Ovary (tissue), 9 donors: Measurements from ENCODE around the gene CPT1C. TPM values are rescaled to one million over a fixed set of nuclear protein-coding genes. Genes with fewer than 3 reads are reported as not detected.

ENCODE experiments used
- DNase-seq, 5 donors: peaks; one replicate each; pipeline ENCODE4 v3.0.0-alpha.2; 2019 to 2020
- H3K27ac ChIP-seq, 2 donors: fragments of 200-600 bp; one replicate each; pipeline versions ENCODE4 v1.5.1 to v1.8.0; 2019 to 2022
- H3K27me3 ChIP-seq: fragments of 200-600 bp; one replicate; pipeline ENCODE4 v1.8.0; 2022
- H3K36me3 ChIP-seq: fragments of 200-600 bp; sonication (generic); one replicate; pipeline ENCODE4 v1.5.1; 2019
- H3K4me1 ChIP-seq: one replicate; pipeline ENCODE4 v1.8.1; 2013; ENCODE audit warnings: mild to moderate bottlenecking, moderate library complexity; ENCODE audit not compliant: insufficient read depth
- H3K4me3 ChIP-seq: fragments of 200-600 bp; sonication (generic); one replicate; pipeline ENCODE4 v1.5.1; 2017
- H3K9me3 ChIP-seq, 2 donors: fragments of 200-600 bp in 1 of 2; sonication (generic) in 1 of 2; one replicate each; pipeline versions ENCODE4 v1.5.1 to v1.8.1; 2013 to 2019; ENCODE audit warnings: mild to moderate bottlenecking in 1 of 2, moderate library complexity in 1 of 2
- CTCF ChIP-seq, 3 donors: fragments of 450-650 bp in 2 of 3; fragments of 200-600 bp in 1 of 3; IDR thresholded peaks; one replicate each; pipeline versions ENCODE4 v1.5.1 to v1.8.0; 2016 to 2022; ENCODE audit warnings: antibody characterized with exemption in 3 of 3, mild to moderate bottlenecking in 1 of 3
- EP300 ChIP-seq: sonication (generic); formaldehyde crosslinking; IDR thresholded peaks from one replicate; pipeline ENCODE4 v1.6.1; 2017; ENCODE audit warnings: antibody characterized with exemption
- POLR2A ChIP-seq: fragments of 450-650 bp; IDR thresholded peaks from one replicate; pipeline ENCODE4 v1.6.1; 2017; ENCODE audit warnings: antibody characterized with exemption, mild to moderate bottlenecking, moderate library complexity
- WGBS, 3 donors: extraction: QIAGEN DNeasy Blood & Tissue Kit in 1 of 3; methylation state at CpG; one replicate each; pipeline versions ENCODE4 v1.1.5 to v1.1.7; 2013 to 2017; 5-methylcytosine and 5-hydroxymethylcytosine counted together
- intact Hi-C, 4 donors: fragments of 100-400 bp; cut with DNase I; formaldehyde crosslinking; loops; one replicate each; pipeline versions ENCODE4 v1.11.0 to v1.15.1; 2022 to 2023
- polyA plus RNA-seq, 2 donors: library from polyadenylated mRNA; stranded (reverse); fragments of 200-250 nt in 1 of 2; fragments of 350-450 nt in 1 of 2; fragmentation: Illumina TruSeq in 1 of 2; extraction: RNeasy Lipid Tissue Mini Kit (QIAGEN cat#74804) in 1 of 2; gene quantifications; one replicate each; pipeline ENCODE4 v1.2.3, GENCODE V29; 2013 to 2014
- total RNA-seq, 7 donors: library from RNA; depleted of rRNA in 2 of 7; stranded (reverse); fragments of >200 nt in 2 of 7; fragmentation: NEBNext Ultra II Directional in 3 of 7; extraction: Animal tissue kit (Norgen Biotek cat#: 25700) in 3 of 7; gene quantifications; one replicate each; pipeline versions ENCODE4 v1.1.0 to v1.2.4, GENCODE V29; 2016 to 2023
- donor health status: DM: no; HTN: no; CAD: no; lungs with moderate emphysema.
- donor health status: DM: no; HTN: no; CAD: no.
- donor health status: Bipolar disorder and iron deficiency.
- donor health status: DM: yes; HTN: yes; CAD: no.
- donor health status: DM: no; HTN: no; CAD: no.
- donor health status: DM: yes; HTN: yes; CAD: no.

CPT1C gene
- total and polyA plus RNA-seq, 9 donors: 4.6 to 25.8 (median 12.9) TPM

- Histone ChIP-seq H3K27ac (no peak overlapping the region), H3K27me3 (no peaks in the 10 kb centered on the region), H3K9me3 (no peaks in the 10 kb centered on the region), H3K36me3 (no peaks in the 10 kb centered on the region), H3K4me1 (no peaks in the 10 kb centered on the region), H3K4me3 (peak overlapping the region; percentile 39)
- TF ChIP-seq POLR2A (no peak), CTCF (IDR thresholded peaks at IDR 0.05) (no peak), EP300 (no peak)
- peak; percentile 62 to 81 (median 70) for DNase-seq
- intact Hi-C loops: loop anchor here in 1 of 4 donors (2.0 kb wide), 1 partner anchor 65 kb away; no protein-coding TSS in a partner anchor
- WGBS, 3 donors: 4 to 5% (median 5%) methylated on average over 36 to 39 of the region's 39 CpGs
These were observed 579 bp downstream of the CPT1C start for GRCh38 chr19:49691243-49692146.

- no peaks in the 10 kb centered on the region for H3K27me3 ChIP-seq
- no peak overlapping the region for H3K27ac ChIP-seq
- no peaks in the 10 kb centered on the region for H3K9me3 ChIP-seq
- WGBS, 3 donors: 51 to 69% (median 65%) methylated on average over 15 to 16 of the region's 16 CpGs
- H3K4me3 ChIP-seq: peak overlapping the region; percentile 39
- no peaks in the 10 kb centered on the region for H3K36me3 ChIP-seq
- intact Hi-C loops: no loop called here
- TF ChIP-seq CTCF (IDR thresholded peaks at IDR 0.05): no peak
- no peaks in the 10 kb centered on the region for H3K4me1 ChIP-seq
- DNase-seq: peak in 1 of 5 donors; percentile 42
These were observed 1.2 kb downstream of the CPT1C start for GRCh38 chr19:49692147-49692506.

GRCh38 chr19:49696115-49696514 is 5.2 kb downstream of the CPT1C start:
- DNase-seq: no peak
- intact Hi-C loops: no loop called here
- H3K4me3 ChIP-seq: no peak overlapping the region
- WGBS, 3 donors: 72 to 82% (median 79%) methylated on average over 6 of the region's 6 CpGs
- no peaks in the 10 kb centered on the region for H3K27me3 ChIP-seq
- H3K9me3 ChIP-seq: no peaks in the 10 kb centered on the region
- no peak for TF ChIP-seq EP300
- TF ChIP-seq POLR2A: no peak
- no peak for TF ChIP-seq CTCF (IDR thresholded peaks at IDR 0.05)
- no peaks in the 10 kb centered on the region for H3K36me3 ChIP-seq
- no peak overlapping the region for H3K27ac ChIP-seq
- no peaks in the 10 kb centered on the region for H3K4me1 ChIP-seq

GRCh38 chr19:49696865-49697264 is 5.9 kb downstream of the CPT1C start:
- intact Hi-C loops: no loop called here
- Histone ChIP-seq H3K4me1 (no peaks in the 10 kb centered on the region), H3K9me3 (no peaks in the 10 kb centered on the region), H3K27me3 (no peaks in the 10 kb centered on the region), H3K36me3 (no peaks in the 10 kb centered on the region), H3K27ac (no peak overlapping the region), H3K4me3 (no peak overlapping the region)
- TF ChIP-seq EP300 (no peak), POLR2A (no peak)
- 87 to 91% (median 90%) methylated on average over 7 of the region's 7 CpGs for WGBS, 3 donors
- DNase-seq: no peak

GRCh38 chr19:49699364-49699763 is 8.4 kb downstream of the CPT1C start:
- Histone ChIP-seq H3K27ac (no peak overlapping the region), H3K9me3 (no peaks in the 10 kb centered on the region), H3K4me1 (no peaks in the 10 kb centered on the region), H3K27me3 (no peaks in the 10 kb centered on the region), H3K36me3 (no peaks in the 10 kb centered on the region), H3K4me3 (no peak overlapping the region)
- no peak for TF ChIP-seq POLR2A
- TF ChIP-seq CTCF (IDR thresholded peaks at IDR 0.05): no peak
- no peak for TF ChIP-seq EP300
- no peak for DNase-seq
- intact Hi-C loops: no loop called here
- WGBS, 3 donors: 89 to 93% (median 91%) methylated on average over 5 of the region's 5 CpGs
